SK-N-SH (cell line): ENCODE data around the gene FZD4. TPM values are rescaled to one million over a fixed set of nuclear protein-coding genes. Genes with fewer than 3 reads are reported as not detected.

ENCODE experiments used
- CTCF ChIA-PET: fragments of 300-600, 350-600 bp; formaldehyde crosslinking; extraction: SDS; loops from one replicate; lab custom pipeline; 2021; lab: Yijun Ruan, JAX
- POLR2A ChIA-PET: fragments of 350-600 bp; sonication (Branson Sonifier 250); formaldehyde crosslinking; extraction: SDS; loops from one replicate; lab custom pipeline; 2020; ENCODE audit warnings: antibody characterized with exemption, inconsistent platforms; lab: Yijun Ruan, JAX
- DNase-seq: peaks from one replicate; pipeline ENCODE4 v3.0.0; 2012
- H2AFZ ChIP-seq: fragments of 200-600 bp; sonication (generic); 2 replicates; pipeline ENCODE4 v1.8.1; 2016; ENCODE audit warnings: antibody characterized with exemption, mild to moderate bottlenecking, low read depth
- H3F3A ChIP-seq: fragments of 200-600 bp; sonication (generic); replicated peaks from 2 replicates; pipeline ENCODE3; 2016; ENCODE audit warnings: antibody characterized with exemption, mild to moderate bottlenecking; ENCODE audit not compliant: insufficient read depth
- H3K27ac ChIP-seq, 2 experiments: fragments of 200-500 bp in 1 of 2; fragments of 200-600 bp in 1 of 2; sonication (Bioruptor generic) in 1 of 2; sonication (generic), shearing (Covaris generic) in 1 of 2; 2 replicates each; pipeline versions ENCODE4 v1.5.1 to v1.6.1; 2014 to 2016; ENCODE audit warnings: low read depth in 2 of 2, inconsistent platforms in 1 of 2, low read length in 1 of 2, mild to moderate bottlenecking in 1 of 2, mixed read lengths in 1 of 2
- H3K27me3 ChIP-seq: fragments of 200-600 bp; sonication (generic), shearing (Covaris generic); 2 replicates; pipeline ENCODE4 v1.6.1; 2016; ENCODE audit warnings: mixed run types; ENCODE audit not compliant: insufficient read depth
- H3K36me3 ChIP-seq, 2 experiments: fragments of 200-500 bp in 1 of 2; fragments of 200-600 bp in 1 of 2; sonication (Bioruptor generic) in 1 of 2; sonication (generic) in 1 of 2; replicated peaks in 1 of 2; 2 replicates each; pipeline versions ENCODE3 to v1.5.1; 2014 to 2016; ENCODE audit warnings: low read length in 1 of 2, mild to moderate bottlenecking in 1 of 2; ENCODE audit not compliant: insufficient read depth in 2 of 2, control insufficient read depth in 1 of 2
- H3K4me1 ChIP-seq, 2 experiments: fragments of 200-500 bp in 1 of 2; fragments of 200-600 bp in 1 of 2; sonication (Bioruptor generic) in 1 of 2; sonication (generic), shearing (Covaris generic) in 1 of 2; 2 replicates each; pipeline versions ENCODE4 v1.5.1 to v1.6.1; 2014 to 2016; ENCODE audit warnings: low read depth in 1 of 2, low read length in 1 of 2, mixed run types in 1 of 2; ENCODE audit not compliant: insufficient read depth in 2 of 2, control insufficient read depth in 1 of 2
- H3K4me2 ChIP-seq: fragments of 200-600 bp; sonication (generic), shearing (Covaris generic); 2 replicates; pipeline ENCODE4 v1.6.1; 2017; ENCODE audit warnings: mixed run types
- H3K4me3 ChIP-seq, 2 experiments: fragments of 200-500 bp in 1 of 2; fragments of 200-600 bp in 1 of 2; sonication (Bioruptor generic) in 1 of 2; sonication (generic), shearing (Covaris generic) in 1 of 2; 2 replicates each; pipeline versions ENCODE4 v1.5.1 to v1.8.1; 2014 to 2016; ENCODE audit warnings: low read depth in 2 of 2, inconsistent platforms in 1 of 2, low read length in 1 of 2, mild to moderate bottlenecking in 1 of 2, mixed read lengths in 1 of 2, moderate library complexity in 1 of 2
- H3K79me2 ChIP-seq: fragments of 200-600 bp; sonication (generic); 2 replicates; pipeline ENCODE4 v1.8.1; 2017; ENCODE audit warnings: mild to moderate bottlenecking; ENCODE audit not compliant: insufficient read depth
- H3K9ac ChIP-seq: fragments of 200-600 bp; sonication (generic); 2 replicates; pipeline ENCODE4 v1.6.1; 2017; ENCODE audit warnings: mixed run types
- H3K9me2 ChIP-seq: fragments of 200-600 bp; sonication (generic); 2 replicates; pipeline ENCODE4 v1.6.1; 2017; ENCODE audit warnings: mixed run types
- H3K9me3 ChIP-seq: fragments of 200-600 bp; sonication (generic); 2 replicates; pipeline ENCODE4 v1.6.1; 2017; ENCODE audit warnings: mixed run types, mild to moderate bottlenecking, moderate library complexity
- H4K20me1 ChIP-seq: fragments of 200-600 bp; sonication (generic); 2 replicates; pipeline ENCODE4 v1.6.1; 2017; ENCODE audit warnings: mild to moderate bottlenecking, mixed run types; ENCODE audit not compliant: insufficient read depth
- ELF1 ChIP-seq: IDR thresholded peaks from 2 replicates; pipeline ENCODE4 v1.4.0; 2012
- EP300 ChIP-seq, 2 experiments: IDR thresholded peaks; 2 replicates each; pipeline versions ENCODE4 v1.4.0 to v1.6.1; 2012; ENCODE audit warnings: borderline replicate concordance in 1 of 2, low read depth in 1 of 2, low read length in 1 of 2
- FOSL2 ChIP-seq: IDR thresholded peaks from 2 replicates; pipeline ENCODE4 v1.4.0; 2012; ENCODE audit warnings: low read depth, mild to moderate bottlenecking, moderate library complexity, borderline replicate concordance
- FOXJ3 ChIP-seq: sonication (generic); formaldehyde crosslinking; IDR thresholded peaks from 2 replicates; pipeline ENCODE4 v1.5.1; 2020; ENCODE audit warnings: mild to moderate bottlenecking, missing genetic modification reagents
- FOXM1 ChIP-seq: IDR thresholded peaks from 2 replicates; pipeline ENCODE4 v1.4.0; 2012; ENCODE audit warnings: low read depth, mild to moderate bottlenecking
- GABPA ChIP-seq: IDR thresholded peaks from 2 replicates; pipeline ENCODE4 v1.4.0; 2012; ENCODE audit warnings: low read depth, mild to moderate bottlenecking
- GATA2 ChIP-seq: sonication (generic); formaldehyde crosslinking; IDR thresholded peaks from 2 replicates; pipeline ENCODE4 v1.5.0; 2020; ENCODE audit warnings: mild to moderate bottlenecking, missing genetic modification reagents
- IRF3 ChIP-seq: fragments of 150-350 bp; IDR thresholded peaks from 2 replicates; pipeline ENCODE4 v1.6.1; 2016; ENCODE audit warnings: mild to moderate bottlenecking, low read depth, low read length
- MEF2A ChIP-seq: IDR thresholded peaks from 2 replicates; pipeline ENCODE4 v1.4.0; 2012; ENCODE audit warnings: low read depth, borderline replicate concordance
- MXI1 ChIP-seq: IDR thresholded peaks from 2 replicates; pipeline ENCODE4 v1.6.1; 2012; ENCODE audit warnings: mild to moderate bottlenecking, low read depth, low read length, improper control_type of control experiment
- NFIC ChIP-seq: IDR thresholded peaks from 2 replicates; pipeline ENCODE4 v1.4.0; 2012; ENCODE audit warnings: borderline replicate concordance
- NRF1 ChIP-seq: IDR thresholded peaks from 2 replicates; pipeline ENCODE4 v1.6.1; 2012; ENCODE audit warnings: low read depth, mild to moderate bottlenecking, low read length
- POLR2AphosphoS5 ChIP-seq: IDR thresholded peaks from 2 replicates; pipeline ENCODE4 v1.6.1; 2012; ENCODE audit warnings: low read depth, low read length
- RAD21 ChIP-seq: IDR thresholded peaks from 2 replicates; pipeline ENCODE4 v1.6.1; 2012; ENCODE audit warnings: mild to moderate bottlenecking, low read length
- RFX5 ChIP-seq: IDR thresholded peaks from 2 replicates; pipeline ENCODE4 v1.6.1; 2012; ENCODE audit warnings: mild to moderate bottlenecking, improper control_type of control experiment, low read length
- RXRA ChIP-seq: IDR thresholded peaks from 2 replicates; pipeline ENCODE4 v1.4.0; 2012; ENCODE audit warnings: low read depth, mild to moderate bottlenecking, borderline replicate concordance
- TAF1 ChIP-seq: IDR thresholded peaks from 2 replicates; pipeline ENCODE4 v1.6.1; 2012; ENCODE audit warnings: low read depth, mild to moderate bottlenecking, low read length, moderate library complexity, borderline replicate concordance
- TCF12 ChIP-seq: IDR thresholded peaks from 2 replicates; pipeline ENCODE4 v1.4.0; 2012
- YY1 ChIP-seq: IDR thresholded peaks from 2 replicates; pipeline ENCODE4 v1.4.0; 2012; ENCODE audit warnings: low read depth, mild to moderate bottlenecking
- WGBS: methylation state at CpG from one replicate; pipeline ENCODE4 v1.1.6; 2017; ENCODE audit warnings: low lambda C conversion rate; 5-methylcytosine and 5-hydroxymethylcytosine counted together
- polyA plus RNA-seq, 3 experiments: library from polyadenylated mRNA; depleted of rRNA; stranded (reverse); fragments of >200 nt; gene quantifications; 2 replicates each; pipeline ENCODE4 v1.2.3, GENCODE V29; 2012
- TF ChIP-seq, protein P1 (sequence below): fragments of 150-350 bp; IDR thresholded peaks from 2 replicates; pipeline ENCODE4 v1.6.1; 2017; ENCODE audit warnings: antibody characterized with exemption, low read length, low read depth, borderline replicate concordance

The FZD4 gene
- polyA plus RNA-seq, 1 of the 3 experiments (the other 2 are of a cell fraction), result 0.72 TPM

DNA sequence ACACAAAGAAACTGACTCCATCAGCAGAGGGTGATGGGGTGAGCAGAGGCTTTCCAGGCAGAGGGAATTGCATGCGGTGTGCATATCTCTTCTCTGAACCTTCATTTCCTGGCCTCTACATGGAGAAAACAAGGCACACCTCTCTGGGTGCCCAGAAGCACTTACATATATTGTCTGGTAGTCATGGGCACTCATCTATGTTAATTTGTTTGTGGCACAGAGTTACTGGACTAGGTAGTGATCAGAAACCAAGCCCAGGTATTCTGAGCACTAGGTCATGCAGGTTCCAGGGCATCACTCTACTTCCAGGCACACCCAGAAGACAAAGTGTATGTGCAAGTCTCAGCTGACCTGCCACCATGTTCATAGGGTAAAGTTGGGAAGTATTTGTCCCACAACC lies 56.5 kb downstream of the FZD4 start:
- POLR2A ChIA-PET, result no interaction called here
- TF ChIP-seq IRF3, result no peak
- no peak for TF ChIP-seq FOXM1
- no peak for TF ChIP-seq MXI1
- TF ChIP-seq POLR2AphosphoS5, result no peak
- TF ChIP-seq RAD21, result no peak
- no peak for TF ChIP-seq RXRA
- TF ChIP-seq TAF1, result no peak
- no peak for TF ChIP-seq EP300 (IDR thresholded peaks at IDR 0.05; ENCODE audit: borderline replicate concordance in 1 of 2, low read depth in 1 of 2, low read length in 1 of 2)
- TF ChIP-seq FOXJ3 (CRISPR knock-in tag), result no peak
- no peak for TF ChIP-seq NFIC
- TF ChIP-seq NRF1, result no peak
- no peak for TF ChIP-seq MEF2A
- no peak for TF ChIP-seq ELF1
- TF ChIP-seq, protein P1, sequence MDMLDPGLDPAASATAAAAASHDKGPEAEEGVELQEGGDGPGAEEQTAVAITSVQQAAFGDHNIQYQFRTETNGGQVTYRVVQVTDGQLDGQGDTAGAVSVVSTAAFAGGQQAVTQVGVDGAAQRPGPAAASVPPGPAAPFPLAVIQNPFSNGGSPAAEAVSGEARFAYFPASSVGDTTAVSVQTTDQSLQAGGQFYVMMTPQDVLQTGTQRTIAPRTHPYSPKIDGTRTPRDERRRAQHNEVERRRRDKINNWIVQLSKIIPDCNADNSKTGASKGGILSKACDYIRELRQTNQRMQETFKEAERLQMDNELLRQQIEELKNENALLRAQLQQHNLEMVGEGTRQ, result no peak
- no peak for TF ChIP-seq YY1
- no peak for TF ChIP-seq FOSL2
- TF ChIP-seq GATA2 (CRISPR knock-in tag), result no peak
- no peak for TF ChIP-seq GABPA
- peaks cover 15% of the 10 kb centered on the region for H3F3A ChIP-seq
- no peak for DNase-seq
- no peaks in the 10 kb centered on the region for H3K9me2 ChIP-seq
- peaks cover 0 to 9% of the 10 kb centered on the region in 2 experiments for H3K36me3 ChIP-seq
- no peaks in the 10 kb centered on the region for H3K27me3 ChIP-seq
- no peak overlapping the region for H3K27ac ChIP-seq
- CTCF ChIA-PET, result interaction anchor here (0.8 to 1.2 kb wide), 2 partner anchors 26 to 28 kb away, joined by 3 read pairs; no protein-coding TSS in a partner anchor
- no peaks in the 10 kb centered on the region; the same call in 1 of the 2 replicates for H3K79me2 ChIP-seq
- 100% methylated on average over 1 of the region's 1 CpG for WGBS
- H3K4me2 ChIP-seq, result no peak overlapping the region
- H3K9ac ChIP-seq, result no peak overlapping the region
- no peak overlapping the region for H3K4me3 ChIP-seq
- H2AFZ ChIP-seq, result no peak overlapping the region
- peaks cover 0 to 2% of the 10 kb centered on the region in 2 experiments; a peak in 2 of 4 replicates for H3K4me1 ChIP-seq
- H4K20me1 ChIP-seq, result no peaks in the 10 kb centered on the region
- no peaks in the 10 kb centered on the region for H3K9me3 ChIP-seq

GRCh38 chr11:86896441-86896841 lies 58.8 kb downstream of the FZD4 start:
- Histone ChIP-seq H3K79me2 (no peaks in the 10 kb centered on the region), H3K4me1 (no peaks in the 10 kb centered on the region; a peak in 1 of 4 replicates), H3K36me3 (peaks cover 0 to 14% of the 10 kb centered on the region in 2 experiments), H3K9ac (no peak overlapping the region), H3K27ac (peak overlapping the region in 1 of 2 experiments; percentile 39; a peak in 1 of 4 replicates), H3K9me2 (no peaks in the 10 kb centered on the region), H3K9me3 (no peaks in the 10 kb centered on the region), H4K20me1 (no peaks in the 10 kb centered on the region), H3K27me3 (no peaks in the 10 kb centered on the region), H3K4me2 (no peak overlapping the region), H2AFZ (no peak overlapping the region), H3K4me3 (no peak overlapping the region), H3F3A (peaks cover 12% of the 10 kb centered on the region)
- WGBS, result 62% methylated on average over 5 of the region's 5 CpGs
- no peak for DNase-seq
- TF ChIP-seq RFX5 (no peak), TCF12 (0 out of 2 replicates have a peak, but pooled peaks have one; percentile 5), NFIC (peak; percentile 40; the same call in 1 of the 2 replicates)
- ChIA-PET CTCF (interaction anchor here (0.7 kb wide), 1 partner anchor 26 kb away, joined by 5 read pairs; no protein-coding TSS in a partner anchor), POLR2A (no interaction called here)

Other genes starting within 250 kb of the FZD4 start
- 326 and 429 TPM in 2 replicates for gene PRSS23, start 154.9 kb downstream of the FZD4 start, polyA plus RNA-seq (2012; rRNA removed)
- 3.0 and 5.2 TPM in 2 replicates for gene TMEM135, start 82.5 kb upstream of the FZD4 start, polyA plus RNA-seq (2012; rRNA removed)